Natural killer cell (primary cell): Measurements from ENCODE around the gene DOCK11. TPM values are rescaled to one million over a fixed set of nuclear protein-coding genes. Genes with fewer than 3 reads are reported as not detected.
"Not testable (repeated sequence)": the region's sequence is repeated elsewhere in the genome, so short reads cannot be mapped to it uniquely, and the experiment has no call there.

Source experiments
- ATAC-seq, 3 donors: fragments of 150-1000 bp in 2 of 3; fragments of 200-7000 bp in 1 of 3; cut with Tn5 transposase; 1 replicate in 1 of 3; 2 replicates in 2 of 3; pipeline ENCODE4 v1.10.0; 2021; ENCODE audit warnings: mild to moderate bottlenecking in 2 of 3, moderate library complexity in 2 of 3
- DNase-seq, 2 donors: peaks; one replicate each; pipeline versions ENCODE4 v3.0.0 to v3.0.0-alpha.2; 2013 to 2021; ENCODE audit warnings: mixed read lengths in 1 of 2
- H3K27ac ChIP-seq: one replicate; pipeline ENCODE4 v1.5.1; 2013; ENCODE audit warnings: mild to moderate bottlenecking, low read length
- H3K27me3 ChIP-seq: one replicate; pipeline ENCODE4 v1.6.1; 2013; ENCODE audit warnings: low read length; ENCODE audit not compliant: control insufficient read depth, insufficient read depth
- H3K36me3 ChIP-seq: one replicate; pipeline ENCODE4 v1.6.1; 2013; ENCODE audit warnings: low read length; ENCODE audit not compliant: control insufficient read depth, insufficient read depth
- H3K4me1 ChIP-seq: one replicate; pipeline ENCODE4 v1.6.1; 2013; ENCODE audit warnings: low read length; ENCODE audit not compliant: control insufficient read depth, insufficient read depth
- H3K4me3 ChIP-seq: one replicate; pipeline ENCODE4 v1.5.1; 2013; ENCODE audit warnings: low read length
- H3K9me3 ChIP-seq: one replicate; pipeline ENCODE4 v1.6.1; 2013; ENCODE audit warnings: low read length; ENCODE audit not compliant: control insufficient read depth, insufficient read depth
- H3K27ac Mint-ChIP-seq, 2 donors: one replicate each; pipeline ENCODE4 v1.8.0; 2022; ENCODE audit warnings: mild to moderate bottlenecking in 2 of 2, mixed read lengths in 2 of 2, moderate library complexity in 1 of 2
- H3K27me3 Mint-ChIP-seq, 2 donors: one replicate each; pipeline ENCODE4 v1.8.0; 2022; ENCODE audit warnings: low read depth in 2 of 2, mixed read lengths in 2 of 2
- H3K36me3 Mint-ChIP-seq: one replicate; pipeline ENCODE4 v1.8.0; 2022; ENCODE audit warnings: mixed read lengths
- H3K4me1 Mint-ChIP-seq, 2 donors: one replicate each; pipeline ENCODE4 v1.8.0; 2022; ENCODE audit warnings: mixed read lengths in 2 of 2
- H3K4me3 Mint-ChIP-seq: one replicate; pipeline ENCODE4 v1.8.0; 2022; ENCODE audit warnings: mild to moderate bottlenecking, moderate library complexity, mixed read lengths
- H3K9me3 Mint-ChIP-seq, 2 donors: one replicate each; pipeline ENCODE4 v1.8.0; 2022; ENCODE audit warnings: mixed read lengths in 2 of 2
- WGBS: methylation state at CpG from one replicate; pipeline ENCODE4 v1.1.7; 2013; ENCODE audit warnings: missing lambda C conversion rate; ENCODE audit not compliant: insufficient coverage; 5-methylcytosine and 5-hydroxymethylcytosine counted together
- intact Hi-C: fragments of 100-400 bp; cut with micrococcal nuclease; formaldehyde crosslinking; loops from one replicate; pipeline ENCODE4 v1.14.2; 2022
- total RNA-seq, 4 donors: library from RNA; stranded (reverse); fragments of 120-200 nt in 1 of 4; gene quantifications; one replicate each; pipeline versions ENCODE4 v1.2.3 to v1.2.4, GENCODE V29; 2013 to 2022
- TF ChIP-seq, protein P1 (sequence below): fragments of 200-600 bp; IDR thresholded peaks from one replicate; pipeline ENCODE4 v1.8.0; 2022; ENCODE audit warnings: antibody characterized with exemption

DOCK11 gene
- total RNA-seq, 3 donors from 2014 or later (not counting 1 experiment from before 2014, with no cell fraction given): 108 to 130 (median 117) TPM

DNA sequence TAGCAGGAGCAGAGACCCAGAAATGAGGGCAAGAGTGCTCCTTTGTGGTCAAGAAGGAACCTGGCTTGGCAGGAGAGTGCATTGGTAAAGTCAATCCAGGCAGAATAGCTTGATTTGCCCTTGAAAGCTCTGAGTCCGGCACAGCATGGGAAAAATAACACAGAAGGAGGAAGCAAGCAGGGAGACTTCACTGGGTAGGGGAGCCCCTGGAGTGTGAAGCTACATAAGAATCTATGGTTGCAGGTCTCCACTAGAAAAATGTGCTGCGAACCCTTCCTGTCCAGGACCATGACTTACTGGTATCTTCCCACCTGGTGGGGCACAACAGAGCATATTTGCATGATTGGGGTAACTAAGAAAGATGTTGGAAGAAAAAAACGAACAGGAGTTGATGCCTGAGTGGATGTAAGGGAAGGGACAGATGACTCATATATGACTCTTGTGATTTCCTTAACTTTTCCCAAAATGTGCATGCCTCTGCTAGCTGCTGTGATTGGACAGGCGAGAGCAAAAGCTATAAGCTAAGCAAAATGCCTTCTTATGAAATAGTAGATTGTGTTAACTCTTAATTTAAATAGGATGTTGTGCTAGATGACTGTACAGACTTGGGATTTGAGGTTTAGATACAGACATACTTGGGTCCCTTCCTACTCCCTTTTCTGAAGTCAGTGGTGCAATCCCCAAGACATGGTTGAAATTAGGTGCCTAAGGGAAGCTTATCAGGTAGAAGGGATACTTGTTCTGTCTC, 235.1 kb downstream of the DOCK11 start:
- Histone ChIP-seq H3K4me1 (peaks cover 8% of the 10 kb centered on the region), H3K27me3 (peaks cover 2% of the 10 kb centered on the region), H3K9me3 (no peaks in the 10 kb centered on the region), H3K27ac (no peak overlapping the region), H3K36me3 (no peaks in the 10 kb centered on the region), H3K4me3 (no peak overlapping the region)
- peaks cover 5 to 6% of the 10 kb centered on the region in 2 donors for H3K4me1 Mint-ChIP-seq
- DNase-seq (no peak), ATAC-seq (no peak)
- 75% methylated on average over 3 of the region's 4 CpGs for WGBS
- H3K9me3 Mint-ChIP-seq: no peaks in the 10 kb centered on the region
- TF ChIP-seq, protein P1, sequence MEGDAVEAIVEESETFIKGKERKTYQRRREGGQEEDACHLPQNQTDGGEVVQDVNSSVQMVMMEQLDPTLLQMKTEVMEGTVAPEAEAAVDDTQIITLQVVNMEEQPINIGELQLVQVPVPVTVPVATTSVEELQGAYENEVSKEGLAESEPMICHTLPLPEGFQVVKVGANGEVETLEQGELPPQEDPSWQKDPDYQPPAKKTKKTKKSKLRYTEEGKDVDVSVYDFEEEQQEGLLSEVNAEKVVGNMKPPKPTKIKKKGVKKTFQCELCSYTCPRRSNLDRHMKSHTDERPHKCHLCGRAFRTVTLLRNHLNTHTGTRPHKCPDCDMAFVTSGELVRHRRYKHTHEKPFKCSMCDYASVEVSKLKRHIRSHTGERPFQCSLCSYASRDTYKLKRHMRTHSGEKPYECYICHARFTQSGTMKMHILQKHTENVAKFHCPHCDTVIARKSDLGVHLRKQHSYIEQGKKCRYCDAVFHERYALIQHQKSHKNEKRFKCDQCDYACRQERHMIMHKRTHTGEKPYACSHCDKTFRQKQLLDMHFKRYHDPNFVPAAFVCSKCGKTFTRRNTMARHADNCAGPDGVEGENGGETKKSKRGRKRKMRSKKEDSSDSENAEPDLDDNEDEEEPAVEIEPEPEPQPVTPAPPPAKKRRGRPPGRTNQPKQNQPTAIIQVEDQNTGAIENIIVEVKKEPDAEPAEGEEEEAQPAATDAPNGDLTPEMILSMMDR: no peak
- H3K27me3 Mint-ChIP-seq: peaks cover 31 to 33% of the 10 kb centered on the region in 2 donors
- intact Hi-C loops: no loop called here
- H3K27ac Mint-ChIP-seq: no peak overlapping the region
- H3K4me3 Mint-ChIP-seq: no peak overlapping the region
- H3K36me3 Mint-ChIP-seq: no peaks in the 10 kb centered on the region

DNA sequence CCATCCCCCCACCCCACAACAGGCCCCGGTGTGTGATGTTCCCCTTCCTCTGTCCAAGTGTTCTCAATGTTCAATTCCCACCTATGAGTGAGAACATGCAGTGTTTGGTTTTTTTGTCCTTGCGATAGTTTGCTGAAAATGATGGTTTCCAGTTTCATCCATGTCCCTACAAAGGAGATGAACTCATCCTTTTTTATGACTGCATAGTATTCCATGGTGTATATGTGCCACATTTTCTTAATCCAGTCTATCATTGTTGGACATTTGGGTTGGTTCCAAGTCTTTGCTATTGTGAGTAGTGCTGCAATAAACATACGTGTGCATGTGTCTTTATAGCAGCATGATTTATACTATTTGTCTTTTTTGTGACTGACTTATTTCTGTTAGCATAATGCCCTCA, 236.9 kb downstream of the DOCK11 start:
- intact Hi-C loops, ATAC-seq, H3K27me3 ChIP-seq, H3K36me3 Mint-ChIP-seq, H3K9me3 Mint-ChIP-seq, DNase-seq, H3K36me3 ChIP-seq, H3K27ac Mint-ChIP-seq, H3K27ac ChIP-seq, H3K4me1 Mint-ChIP-seq, H3K4me1 ChIP-seq, H3K4me3 Mint-ChIP-seq, H3K4me3 ChIP-seq, H3K9me3 ChIP-seq: not testable (repeated sequence)
- peaks cover 31% of the 10 kb centered on the region in 2 donors for H3K27me3 Mint-ChIP-seq
- 100% methylated on average over 1 of the region's 3 CpGs for WGBS

DNA sequence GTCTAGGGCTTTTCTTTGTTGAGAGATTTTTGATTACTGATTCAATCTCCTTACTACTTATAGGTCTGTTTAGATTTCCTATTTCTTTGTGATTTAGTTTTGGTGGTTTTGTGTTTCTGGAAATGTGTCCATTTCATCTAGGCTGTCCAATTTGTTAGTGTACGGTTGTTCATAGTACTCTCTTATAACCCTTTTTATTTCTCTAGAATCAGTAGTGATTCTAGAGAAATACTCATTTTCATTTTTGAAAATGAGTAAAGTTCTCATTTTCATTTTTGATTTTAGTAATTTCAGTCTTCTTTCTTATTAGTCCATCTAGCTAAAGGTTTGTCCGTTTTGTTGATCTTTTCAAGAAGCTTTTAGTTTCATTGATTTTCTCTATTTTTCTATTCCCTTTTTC, 239.3 kb downstream of the DOCK11 start:
- no peak overlapping the region for H3K27ac ChIP-seq
- no peaks in the 10 kb centered on the region for H3K36me3 ChIP-seq
- Mint-ChIP-seq H3K36me3 (no peaks in the 10 kb centered on the region), H3K27ac (no peak overlapping the region), H3K4me3 (no peak overlapping the region), H3K27me3 (peaks cover 27 to 31% of the 10 kb centered on the region in 2 donors), H3K9me3 (no peaks in the 10 kb centered on the region), H3K4me1 (no peaks in the 10 kb centered on the region)
- WGBS: no CpG with 5 or more reads among the region's 2 CpGs
- DNase-seq (no peak), ATAC-seq (no peak)
- intact Hi-C loops: no loop called here
- H3K9me3 ChIP-seq: no peaks in the 10 kb centered on the region
- no peaks in the 10 kb centered on the region for H3K4me1 ChIP-seq
- no peaks in the 10 kb centered on the region for H3K27me3 ChIP-seq
- TF ChIP-seq, protein P1: no peak
- H3K4me3 ChIP-seq: no peak overlapping the region

Other genes with a start within 250 kb of the DOCK11 start
- 10 to 100 TPM; 14.6 to 17.5 (median 16.0) TPM for gene WDR44, start 149.7 kb upstream of the DOCK11 start, total RNA-seq
- gene IL13RA1, start 231.8 kb downstream of the DOCK11 start, total RNA-seq: 1 to 10 TPM; 1.5 to 3.3 (median 2.4) TPM